HepG2 (cell line): ENCODE measurements around the gene SMIM20. TPM values are rescaled to one million over a fixed set of nuclear protein-coding genes. Genes with fewer than 3 reads are reported as not detected.

Experiments
- ATAC-seq: fragments of 200-7000 bp; cut with Tn5 transposase; 3 replicates; pipeline ENCODE4 v1.9.1; 2020; ENCODE audit warnings: mild to moderate bottlenecking, moderate library complexity
- BruUV-seq: library from RNA; stranded (reverse); fragments of 400-500 nt; replicated peaks from 2 replicates; lab custom pipeline; 2021; lab: Mats Ljungman, UMichigan
- CTCF ChIA-PET: fragments of 300-600 bp; formaldehyde crosslinking; extraction: SDS; loops from one replicate; lab custom pipeline; 2021; ENCODE audit warnings: low total read pairs, inconsistent platforms, low intra/inter-chr PET ratio; lab: Yijun Ruan, JAX
- POLR2A ChIA-PET: fragments of 350-600 bp; sonication (Branson Sonifier 250); formaldehyde crosslinking; loops from one replicate; lab custom pipeline; 2020; ENCODE audit warnings: antibody characterized with exemption, inconsistent platforms; lab: Yijun Ruan, JAX
- DNase-seq: peaks from one replicate; pipeline ENCODE4 v3.0.0-alpha.2; 2015; ENCODE audit warnings: low spot score
- FAIRE-seq: peaks from 3 replicates; lab custom pipeline; 2011; peaks lifted over from hg19 to GRCh38; lab: Jason Lieb, UNC
- H2AFZ ChIP-seq: one replicate; pipeline ENCODE4 v1.6.1; 2011; ENCODE audit warnings: low read length, inconsistent platforms
- H3K27ac ChIP-seq: fragments of 300-600 bp; 3 replicates; pipeline ENCODE4 v1.8.0; 2011; ENCODE audit warnings: mixed run types, mild to moderate bottlenecking, mixed read lengths, low read length, inconsistent platforms; ENCODE audit not compliant: insufficient read depth; ENCODE audit errors: extremely low read length
- H3K27me3 ChIP-seq, 2 experiments: fragments of 200-600 bp in 1 of 2; 2 replicates in 1 of 2; 3 replicates in 1 of 2; pipeline versions ENCODE4 v1.6.0 to v1.8.0; 2011; ENCODE audit warnings: low read length in 2 of 2, mild to moderate bottlenecking in 2 of 2, moderate library complexity in 2 of 2, inconsistent platforms in 1 of 2; ENCODE audit not compliant: insufficient read depth in 2 of 2, control insufficient read depth in 1 of 2
- H3K36me3 ChIP-seq, 2 experiments: fragments of 200-600 bp in 1 of 2; replicated peaks in 1 of 2; 2 replicates in 1 of 2; 3 replicates in 1 of 2; pipeline versions ENCODE4 v1.5.1 to v1.8.0; 2011; ENCODE audit warnings: low read length in 2 of 2, inconsistent platforms in 1 of 2; ENCODE audit not compliant: insufficient read depth in 2 of 2, control insufficient read depth in 1 of 2
- H3K4me1 ChIP-seq: 2 replicates; pipeline ENCODE4 v1.5.1; 2012; ENCODE audit warnings: low read length, inconsistent platforms; ENCODE audit not compliant: insufficient read depth
- H3K4me2 ChIP-seq: 2 replicates; pipeline ENCODE4 v1.6.0; 2011; ENCODE audit warnings: low read depth, low read length, inconsistent platforms
- H3K4me3 ChIP-seq, 3 experiments: fragments of 200-600 bp in 1 of 3; sonication (generic), shearing (Covaris generic) in 1 of 3; replicated peaks in 1 of 3; 2 replicates each; pipeline ENCODE4 v1.5.1; 2011 to 2016; ENCODE audit warnings: low read length in 3 of 3, inconsistent platforms in 2 of 3, low read depth in 2 of 3, mild to moderate bottlenecking in 2 of 3, control low read depth in 1 of 3, mixed read lengths in 1 of 3; ENCODE audit not compliant: insufficient read depth in 1 of 3
- H3K79me2 ChIP-seq: one replicate; pipeline ENCODE4 v1.6.1; 2011; ENCODE audit warnings: low read length, inconsistent platforms; ENCODE audit not compliant: insufficient read depth
- H3K9ac ChIP-seq: 2 replicates; pipeline ENCODE4 v1.6.0; 2011; ENCODE audit warnings: mild to moderate bottlenecking, low read depth, low read length, inconsistent platforms; ENCODE audit not compliant: insufficient read depth
- H3K9me3 ChIP-seq: 2 replicates; pipeline ENCODE4 v1.5.1; 2012; ENCODE audit warnings: mild to moderate bottlenecking, low read length
- H4K20me1 ChIP-seq: 2 replicates; pipeline ENCODE4 v1.6.0; 2011; ENCODE audit warnings: inconsistent platforms, mild to moderate bottlenecking, low read length, moderate library complexity; ENCODE audit not compliant: insufficient read depth
- ASH2L ChIP-seq: fragments of 300-600, 200-600 bp; sonication (generic); IDR thresholded peaks from 2 replicates; pipeline ENCODE4 v1.7.0; 2017; ENCODE audit warnings: low read depth, mild to moderate bottlenecking, moderate library complexity, mixed read lengths, low read length; ENCODE audit not compliant: insufficient read length
- CREM ChIP-seq, 2 experiments: sonication (generic) in 1 of 2; formaldehyde crosslinking in 1 of 2; IDR thresholded peaks; 2 replicates each; pipeline versions ENCODE4 v1.4.0 to v1.6.1; 2016 to 2020; ENCODE audit warnings: antibody characterized with exemption in 1 of 2, mild to moderate bottlenecking in 1 of 2, missing genetic modification reagents in 1 of 2
- HCFC1 ChIP-seq: fragments of 150-350 bp; IDR thresholded peaks from 2 replicates; pipeline ENCODE4 v1.6.1; 2014; ENCODE audit warnings: low read depth, low read length
- HNRNPK ChIP-seq: fragments of 200-400 bp; formaldehyde crosslinking; IDR thresholded peaks from 2 replicates; pipeline ENCODE4 v1.6.1; 2018; ENCODE audit warnings: low read length, low read depth, moderate library complexity, mild to moderate bottlenecking; ENCODE audit not compliant: poor library complexity, severe bottlenecking
- JDP2 ChIP-seq: sonication (generic); formaldehyde crosslinking; IDR thresholded peaks from 2 replicates; pipeline ENCODE4 v1.8.1; 2022; ENCODE audit warnings: missing genetic modification reagents, borderline replicate concordance
- NBN ChIP-seq: fragments of 450-650 bp; conservative IDR thresholded peaks from 2 replicates; pipeline ENCODE4 v1.6.1; 2017
- POLR2G ChIP-seq: fragments of 200-400 bp; formaldehyde crosslinking; IDR thresholded peaks from 2 replicates; pipeline ENCODE4 v1.6.1; 2018; ENCODE audit warnings: mild to moderate bottlenecking, low read depth, low read length, moderate library complexity
- PTBP1 ChIP-seq: fragments of 200-400 bp; formaldehyde crosslinking; IDR thresholded peaks from 2 replicates; pipeline ENCODE4 v1.6.1; 2018; ENCODE audit warnings: low read length, low read depth; ENCODE audit not compliant: poor library complexity, severe bottlenecking
- RORA ChIP-seq: sonication (generic); formaldehyde crosslinking; IDR thresholded peaks from 2 replicates; pipeline ENCODE4 v1.5.0; 2020; ENCODE audit warnings: mild to moderate bottlenecking, missing genetic modification reagents, moderate library complexity
- SALL2 ChIP-seq: sonication (generic); formaldehyde crosslinking; IDR thresholded peaks from 2 replicates; pipeline ENCODE4 v1.8.1; 2023; ENCODE audit warnings: mild to moderate bottlenecking, missing genetic modification reagents, inconsistent platforms
- TP53 ChIP-seq: sonication (generic); formaldehyde crosslinking; conservative IDR thresholded peaks from 2 replicates; pipeline ENCODE4 v1.4.0; 2020; ENCODE audit warnings: missing genetic modification reagents
- ZNF142 ChIP-seq: sonication (generic); formaldehyde crosslinking; IDR thresholded peaks from 2 replicates; pipeline ENCODE4 v1.4.0; 2020; ENCODE audit warnings: missing genetic modification reagents
- ZNF773 ChIP-seq: sonication (generic); formaldehyde crosslinking; IDR thresholded peaks from 2 replicates; pipeline ENCODE4 v1.4.0; 2020; ENCODE audit warnings: missing genetic modification reagents, borderline replicate concordance
- ZNF777 ChIP-seq: sonication (generic); formaldehyde crosslinking; IDR thresholded peaks from 2 replicates; pipeline ENCODE4 v1.4.0; 2020; ENCODE audit warnings: missing genetic modification reagents
- ZNF850 ChIP-seq: sonication (generic); formaldehyde crosslinking; conservative IDR thresholded peaks from 2 replicates; pipeline ENCODE4 v1.9.0; 2021; ENCODE audit warnings: mild to moderate bottlenecking, missing genetic modification reagents
- WGBS: methylation state at CpG from one replicate; pipeline ENCODE4 v1.1.6; 2017; ENCODE audit warnings: low lambda C conversion rate; 5-methylcytosine and 5-hydroxymethylcytosine counted together
- in situ Hi-C: cut with HindIII; loops from 2 replicates; pipeline ENCODE4 v1.10.0; 2017; ENCODE audit warnings: low pct_unique_long_range_greater_than_20kb; ENCODE audit not compliant: extremely low pct_ligation_motif_present
- intact Hi-C: fragments of 100-400 bp; cut with micrococcal nuclease; formaldehyde crosslinking; loops from one replicate; pipeline ENCODE4 v1.10.0; 2022; ENCODE audit not compliant: unreplicated experiment
- polyA plus RNA-seq, 8 experiments: library from polyadenylated mRNA; depleted of rRNA in 3 of 8; stranded (reverse) in 7 of 8; unstranded in 1 of 8; fragments of >200 nt; fragmentation: Illumina TruSeq in 4 of 8; extraction: Trizol in 4 of 8; gene quantifications; 2 replicates each; pipeline versions ENCODE4 v1.2.1 to v1.2.3, GENCODE V29; 2011 to 2016; ENCODE audit warnings: low read depth in 4 of 8, missing spikeins in 1 of 8, mixed read lengths in 1 of 8; ENCODE audit not compliant: insufficient read depth in 1 of 8
- total RNA-seq, 5 experiments: library from RNA; depleted of rRNA; stranded (reverse); fragments of >200 nt; fragmentation: Illumina TruSeq; extraction: Trizol; gene quantifications; 2 replicates each; pipeline ENCODE4 v1.2.3, GENCODE V29; 2016; ENCODE audit warnings: low read depth in 1 of 5

The SMIM20 gene
- total and polyA plus RNA-seq, 2 of the 13 experiments (the other 11 are each of a cell fraction or from before 2014, with no cell fraction given): 26.3 to 30.2 TPM

DNA sequence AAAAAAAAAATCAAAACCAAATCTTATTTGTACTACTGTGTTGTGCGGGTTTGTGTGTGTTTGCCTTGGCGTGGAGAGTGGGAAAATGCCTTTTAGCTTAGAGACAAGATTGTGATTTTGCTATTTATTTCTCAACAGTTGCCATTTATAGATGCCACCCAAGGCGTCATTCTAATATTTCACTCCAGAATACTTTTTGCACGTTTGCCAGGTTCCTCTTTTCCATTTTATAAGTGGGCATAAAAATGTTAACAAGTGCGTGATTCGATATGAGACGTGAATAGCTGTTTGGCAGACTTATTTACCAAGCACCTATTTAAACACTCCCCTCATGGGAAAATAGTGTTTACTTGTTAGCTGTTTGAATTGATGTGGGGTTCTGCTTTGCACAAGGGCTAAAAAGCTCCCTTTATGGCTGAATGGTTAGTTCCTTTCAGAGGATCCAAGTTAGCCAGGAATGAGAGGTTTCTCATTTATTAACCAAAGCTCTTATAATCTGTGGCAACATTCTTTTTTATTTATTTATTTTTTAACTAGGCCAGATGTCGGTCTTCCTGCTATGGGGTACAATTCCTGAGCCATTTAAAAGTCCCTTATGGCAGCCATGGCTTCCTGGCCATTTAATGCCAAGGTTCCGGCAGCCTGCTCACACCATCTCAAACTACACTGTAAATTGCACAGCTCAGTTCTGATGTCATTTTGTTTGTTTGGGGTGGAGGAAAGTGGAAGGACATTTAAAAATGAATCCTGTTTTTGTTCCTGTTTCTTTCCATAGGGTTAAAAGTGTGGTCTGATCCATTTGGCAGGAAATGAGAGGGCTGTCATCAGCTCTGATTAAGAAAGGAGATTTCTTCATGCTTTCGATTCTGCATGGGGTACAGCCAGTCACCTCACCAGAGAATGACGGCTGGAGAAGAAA is 14.6 kb downstream of the SMIM20 start:
- no peaks in the 10 kb centered on the region for H3K79me2 ChIP-seq
- H4K20me1 ChIP-seq: no peaks in the 10 kb centered on the region
- H3K27me3 ChIP-seq: no peaks in the 10 kb centered on the region
- BruUV-seq: no TSS peak
- no peak overlapping the region for H3K4me2 ChIP-seq
- H3K9me3 ChIP-seq: no peaks in the 10 kb centered on the region
- 0 out of 2 replicates have a peak, but pooled peaks cover 4% of the 10 kb centered on the region for H3K4me1 ChIP-seq
- intact Hi-C loops (loop anchor here (5.0 kb wide), 1 partner anchor 64 kb away; no protein-coding TSS in a partner anchor), in situ Hi-C loops (no loop called here)
- H3K27ac ChIP-seq: no peak overlapping the region
- 90% methylated on average over 11 of the region's 11 CpGs for WGBS
- ATAC-seq (no peak), FAIRE-seq (no peak), DNase-seq (no peak)
- no peak overlapping the region for H3K9ac ChIP-seq
- POLR2A ChIA-PET: interaction anchor here (0.6 to 1.5 kb wide), 3 partner anchors 9 to 32 kb away, joined by 3 read pairs; no protein-coding TSS in a partner anchor
- peaks cover 0 to 11% of the 10 kb centered on the region in 2 experiments; a peak in 1 of 5 replicates for H3K36me3 ChIP-seq
- no peak overlapping the region for H3K4me3 ChIP-seq
- no peak overlapping the region for H2AFZ ChIP-seq
- CTCF ChIA-PET: no interaction called here
- TF ChIP-seq SALL2 (CRISPR knock-in tag) (no peak), ZNF777 (no peak), NBN (no peak), PTBP1 (no peak), ZNF850 (CRISPR knock-in tag) (no peak), POLR2G (no peak), TP53 (CRISPR knock-in tag) (no peak), ZNF773 (CRISPR knock-in tag) (no peak), ASH2L (no peak), ZNF142 (no peak), JDP2 (CRISPR knock-in tag) (no peak), CREM (IDR thresholded peaks at IDR 0.05) (no peak), CREM (CRISPR knock-in tag; IDR thresholded peaks at IDR 0.05) (no peak), RORA (no peak), HNRNPK (no peak), HCFC1 (no peak)
